Endothelial cell of umbilical vein (primary cell): Measurements from ENCODE around the gene RASA2. TPM values are rescaled to one million over a fixed set of nuclear protein-coding genes. Genes with fewer than 3 reads are reported as not detected.

ENCODE experiments used
- BruUV-seq: library from RNA; stranded (reverse); fragments of 400-500 nt; replicated peaks from 2 replicates; lab custom pipeline; 2021; lab: Mats Ljungman, UMichigan
- CTCF ChIA-PET: fragments of 300-600, 350-600 bp; sonication (Branson Sonifier 250); formaldehyde crosslinking; loops from one replicate; lab custom pipeline; 2021; ENCODE audit warnings: antibody characterized with exemption, inconsistent platforms; lab: Charles Lee
- POLR2A ChIA-PET: fragments of 300-600, 350-600 bp; sonication (Branson Sonifier 250); formaldehyde crosslinking; loops from one replicate; lab custom pipeline; 2021; ENCODE audit warnings: antibody characterized with exemption, inconsistent platforms; lab: Charles Lee
- DNase-seq: peaks from one replicate; pipeline ENCODE4 v3.0.0-alpha.2; 2011; ENCODE audit warnings: low read depth, low spot score
- FAIRE-seq: peaks from 2 replicates; lab custom pipeline; 2011; peaks lifted over from hg19 to GRCh38; lab: Jason Lieb, UNC
- H2AFZ ChIP-seq: 2 replicates; pipeline ENCODE4 v1.6.0; 2012; ENCODE audit warnings: low read depth, low read length, control low read depth, inconsistent platforms
- H3K27ac ChIP-seq: 2 replicates; pipeline ENCODE4 v1.5.1; 2011; ENCODE audit warnings: low read depth, mild to moderate bottlenecking, control low read depth, low read length, moderate library complexity; ENCODE audit not compliant: insufficient read depth
- H3K27me3 ChIP-seq, 2 experiments: 2 replicates each; pipeline versions ENCODE4 v1.6.0 to v1.6.1; 2011; ENCODE audit warnings: low read length in 2 of 2, mixed read lengths in 1 of 2; ENCODE audit not compliant: control insufficient read depth in 2 of 2, insufficient read depth in 2 of 2
- H3K36me3 ChIP-seq, 2 experiments: 2 replicates in 1 of 2; 3 replicates in 1 of 2; pipeline ENCODE4 v1.5.1; 2011; ENCODE audit warnings: low read length in 2 of 2, mild to moderate bottlenecking in 1 of 2, moderate library complexity in 1 of 2; ENCODE audit not compliant: control insufficient read depth in 2 of 2, insufficient read depth in 2 of 2; ENCODE audit errors: extremely low read depth in 1 of 2
- H3K4me1 ChIP-seq: 3 replicates; pipeline ENCODE4 v1.5.1; 2011; ENCODE audit warnings: mild to moderate bottlenecking, low read length; ENCODE audit not compliant: control insufficient read depth, insufficient read depth; ENCODE audit errors: extremely low read depth
- H3K4me2 ChIP-seq: 2 replicates; pipeline ENCODE4 v1.6.1; 2011; ENCODE audit warnings: low read length, control low read depth, mixed read lengths; ENCODE audit not compliant: insufficient read depth
- H3K4me3 ChIP-seq, 3 experiments: fragments of 200-600 bp in 1 of 3; sonication (generic), shearing (Covaris generic) in 1 of 3; replicated peaks in 1 of 3; 2 replicates each; pipeline ENCODE4 v1.5.1; 2011 to 2016; ENCODE audit warnings: control low read depth in 3 of 3, low read length in 3 of 3, mild to moderate bottlenecking in 2 of 3, inconsistent platforms in 1 of 3, low read depth in 1 of 3, moderate library complexity in 1 of 3; ENCODE audit not compliant: insufficient read depth in 1 of 3
- H3K79me2 ChIP-seq: 2 replicates; pipeline ENCODE4 v1.6.0; 2012; ENCODE audit warnings: low read length, inconsistent platforms; ENCODE audit not compliant: control insufficient read depth, insufficient read depth
- H3K9ac ChIP-seq: replicated peaks from 2 replicates; pipeline ENCODE3; 2011; ENCODE audit warnings: low read length, control low read depth; ENCODE audit not compliant: insufficient read depth; ENCODE audit errors: extremely low read depth
- H3K9me1 ChIP-seq: replicated peaks from 3 replicates; pipeline ENCODE4 v1.6.0; 2011; ENCODE audit warnings: mild to moderate bottlenecking, low read length; ENCODE audit not compliant: control insufficient read depth, insufficient read depth; ENCODE audit errors: extremely low read depth
- H3K9me3 ChIP-seq: replicated peaks from 2 replicates; pipeline ENCODE4 v1.5.1; 2012; ENCODE audit warnings: low read length, inconsistent platforms; ENCODE audit not compliant: control insufficient read depth, insufficient read depth
- H4K20me1 ChIP-seq: replicated peaks from 2 replicates; pipeline ENCODE3; 2011; ENCODE audit warnings: mild to moderate bottlenecking, low read length; ENCODE audit not compliant: control insufficient read depth, insufficient read depth; ENCODE audit errors: extremely low read depth
- CTCF ChIP-seq, 2 donors: IDR thresholded peaks; 1 replicate in 1 of 2; 2 replicates in 1 of 2; pipeline ENCODE4 v1.5.1; 2011; ENCODE audit warnings: low read length in 2 of 2, mild to moderate bottlenecking in 2 of 2, moderate library complexity in 2 of 2, control low read depth in 1 of 2, inconsistent platforms in 1 of 2, low read depth in 1 of 2; ENCODE audit not compliant: insufficient read depth in 1 of 2; ENCODE audit errors: extremely low read depth in 1 of 2
- EZH2 ChIP-seq: IDR thresholded peaks from 2 replicates; pipeline ENCODE4 v1.6.1; 2012; ENCODE audit warnings: borderline replicate concordance, low read depth, mild to moderate bottlenecking, moderate library complexity, low read length, inconsistent platforms; ENCODE audit not compliant: severe bottlenecking
- FOS ChIP-seq: IDR thresholded peaks from 2 replicates; pipeline ENCODE4 v1.6.1; 2011; ENCODE audit warnings: mild to moderate bottlenecking, low read length, moderate library complexity, borderline replicate concordance; ENCODE audit not compliant: insufficient read depth
- GATA2 ChIP-seq: IDR thresholded peaks from 2 replicates; pipeline ENCODE4 v1.7.0; 2011; ENCODE audit warnings: low read depth, mild to moderate bottlenecking, moderate library complexity, mixed read lengths, low read length; ENCODE audit not compliant: insufficient read length, insufficient read depth
- JUN ChIP-seq: IDR thresholded peaks from 2 replicates; pipeline ENCODE4 v1.6.1; 2011; ENCODE audit warnings: borderline replicate concordance, low read depth; ENCODE audit not compliant: insufficient read length, insufficient read depth
- MAX ChIP-seq: IDR thresholded peaks from 2 replicates; pipeline ENCODE4 v1.6.1; 2011; ENCODE audit not compliant: insufficient read depth, insufficient read length
- MYC ChIP-seq: IDR thresholded peaks from one replicate; pipeline ENCODE4 v1.6.1; 2011; ENCODE audit warnings: mild to moderate bottlenecking, low read depth, low read length
- POLR2A ChIP-seq: IDR thresholded peaks from 2 replicates; pipeline ENCODE4 v1.6.1; 2012; ENCODE audit warnings: low read depth, mild to moderate bottlenecking, control low read depth, low read length
- POLR2AphosphoS5 ChIP-seq: IDR thresholded peaks from 2 replicates; pipeline ENCODE4 v1.6.1; 2012; ENCODE audit warnings: low read depth, mild to moderate bottlenecking, control low read depth, low read length, moderate library complexity; ENCODE audit not compliant: insufficient read depth
- dilution Hi-C: fragments of 300-500 bp; cut with MboI; formaldehyde crosslinking; loops from one replicate; pipeline ENCODE4 v1.15.0; 2019; ENCODE audit warnings: low sequenced_read_pairs; ENCODE audit not compliant: extremely low pct_ligation_motif_present
- intact Hi-C: fragments of 100-400 bp; cut with micrococcal nuclease; formaldehyde crosslinking; loops from one replicate; pipeline ENCODE4 v1.10.0; 2022
- polyA plus RNA-seq, 4 experiments: library from polyadenylated mRNA; depleted of rRNA in 3 of 4; stranded (reverse) in 3 of 4; unstranded in 1 of 4; fragments of >200 nt; gene quantifications; 2 replicates each; pipeline versions ENCODE4 v1.2.1 to v1.2.3, GENCODE V29; 2011 to 2012; ENCODE audit warnings: missing spikeins in 1 of 4
- total RNA-seq: library from RNA; stranded (reverse); gene quantifications from 2 replicates; pipeline ENCODE4 v1.2.3, GENCODE V29; 2021

RASA2 gene
- total and polyA plus RNA-seq, 2 donors (not counting 3 experiments of a cell fraction or from before 2014, with no cell fraction given), result 3.1 to 20.2 TPM

GRCh38 chr3:141538568-141539240, 51.9 kb downstream of the RASA2 start:
- peaks cover 58% of the 10 kb centered on the region for H3K79me2 ChIP-seq
- peaks cover 4% of the 10 kb centered on the region for H3K9me3 ChIP-seq
- CTCF ChIA-PET, result interaction anchor here (0.8 to 1.1 kb wide), 4 partner anchors 8 to 79 kb away, joined by 3 to 4 read pairs (median 3); no protein-coding TSS in a partner anchor
- H3K9me1 ChIP-seq, result no peaks in the 10 kb centered on the region
- no peak for TF ChIP-seq POLR2AphosphoS5
- TF ChIP-seq POLR2A, result no peak
- TF ChIP-seq GATA2, result no peak
- no peak for TF ChIP-seq CTCF (IDR thresholded peaks at IDR 0.05; ENCODE audit: extremely low read depth in 1 of 2, insufficient read depth in 1 of 2, low read depth in 1 of 2, low read length in 2 of 2)
- TF ChIP-seq FOS, result no peak
- no peak for TF ChIP-seq EZH2
- TF ChIP-seq MAX, result no peak
- TF ChIP-seq JUN, result no peak
- no peak for TF ChIP-seq MYC
- dilution Hi-C loops (no loop called here), intact Hi-C loops (loop anchor here (1.0 to 2.0 kb wide), 2 partner anchors 8 to 18 kb away; no protein-coding TSS in a partner anchor)
- DNase-seq, result peak; percentile 44
- no peaks in the 10 kb centered on the region for H3K27me3 ChIP-seq
- H4K20me1 ChIP-seq, result peaks cover 2% of the 10 kb centered on the region
- no peak for FAIRE-seq
- no peak overlapping the region for H3K9ac ChIP-seq
- peaks cover 2 to 16% of the 10 kb centered on the region in 2 experiments for H3K36me3 ChIP-seq
- POLR2A ChIA-PET, result no interaction called here
- H3K4me1 ChIP-seq, result peaks cover 25% of the 10 kb centered on the region
- H3K4me2 ChIP-seq, result peak overlapping the region; percentile 38
- BruUV-seq, result no TSS peak
- no peak overlapping the region for H3K4me3 ChIP-seq
- peak overlapping the region; percentile 12 for H3K27ac ChIP-seq
- H2AFZ ChIP-seq, result no peak overlapping the region
